Colonic mucosa (tissue), 4 donors: Measurements from ENCODE around the gene IGFALS. TPM values are rescaled to one million over a fixed set of nuclear protein-coding genes. Genes with fewer than 3 reads are reported as not detected.

ENCODE experiments used
- DNase-seq: peaks from one replicate; pipeline ENCODE4 v3.0.0-alpha.2; 2020
- H3K27ac ChIP-seq: fragments of 200-600 bp; one replicate; pipeline ENCODE4 v1.8.0; 2021
- H3K27me3 ChIP-seq: fragments of 200-600 bp; one replicate; pipeline ENCODE4 v1.8.0; 2021
- H3K36me3 ChIP-seq: fragments of 200-600 bp; one replicate; pipeline ENCODE4 v1.8.0; 2021
- H3K4me1 ChIP-seq: fragments of 200-600 bp; one replicate; pipeline ENCODE4 v1.8.0; 2021; ENCODE audit warnings: mild to moderate bottlenecking
- H3K4me3 ChIP-seq: fragments of 200-600 bp; one replicate; pipeline ENCODE4 v1.8.0; 2021
- H3K9ac ChIP-seq, 2 donors: one replicate each; pipeline ENCODE4 v1.7.0; 2013; ENCODE audit warnings: control low read depth in 2 of 2, low read depth in 2 of 2, low read length in 2 of 2
- H3K9me3 ChIP-seq: fragments of 200-600 bp; one replicate; pipeline ENCODE4 v1.8.0; 2021
- CTCF ChIP-seq: fragments of 200-600 bp; IDR thresholded peaks from one replicate; pipeline ENCODE4 v1.8.0; 2022; ENCODE audit warnings: antibody characterized with exemption, mild to moderate bottlenecking
- intact Hi-C: fragments of 100-400 bp; cut with DNase I; formaldehyde crosslinking; loops from one replicate; pipeline ENCODE4 v1.14.1; 2022
- total RNA-seq, 2 donors: library from RNA; stranded (reverse); fragmentation: NEBNext Ultra II Directional in 1 of 2; extraction: Animal tissue kit (Norgen Biotek cat#: 25700) in 1 of 2; gene quantifications; one replicate each; pipeline ENCODE4 v1.2.1, GENCODE V29; 2021
- donor health status: healthy.
- donor health status: DM: no; HTN: no; CAD: no.
- donor health status: DM: no; HTN: no; CAD: no.

The IGFALS gene
- total RNA-seq, 2 donors from 2014 or later: 5.7 to 7.0 TPM

DNA sequence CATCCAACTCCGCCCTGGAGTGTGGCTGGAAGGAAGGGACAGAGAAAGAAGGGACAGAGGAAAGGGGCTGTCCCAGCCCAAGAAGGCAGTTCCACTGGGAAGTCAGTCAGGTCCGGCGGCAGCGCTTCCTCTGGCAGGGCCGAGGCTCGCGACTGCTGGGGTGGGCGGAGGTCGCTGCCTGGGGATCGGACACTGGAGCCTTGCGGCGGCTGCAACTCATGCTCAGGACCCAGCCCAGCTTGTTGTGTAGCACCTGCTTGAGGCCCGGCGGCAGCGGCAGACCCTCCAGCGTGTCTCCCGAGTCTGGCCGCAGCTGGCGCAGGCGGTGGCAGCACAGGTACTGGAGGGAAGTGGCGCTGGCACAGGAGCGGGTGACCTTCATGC is 16.5 kb downstream of the IGFALS start:
- intact Hi-C loops: no loop called here
- H3K9me3 ChIP-seq: no peaks in the 10 kb centered on the region
- no peak for TF ChIP-seq CTCF
- H3K27me3 ChIP-seq: no peaks in the 10 kb centered on the region
- no peak overlapping the region for H3K9ac ChIP-seq
- H3K4me3 ChIP-seq: no peak overlapping the region
- H3K36me3 ChIP-seq: no peaks in the 10 kb centered on the region
- no peak overlapping the region for H3K27ac ChIP-seq
- H3K4me1 ChIP-seq: peaks cover 19% of the 10 kb centered on the region
- no peak for DNase-seq

DNA sequence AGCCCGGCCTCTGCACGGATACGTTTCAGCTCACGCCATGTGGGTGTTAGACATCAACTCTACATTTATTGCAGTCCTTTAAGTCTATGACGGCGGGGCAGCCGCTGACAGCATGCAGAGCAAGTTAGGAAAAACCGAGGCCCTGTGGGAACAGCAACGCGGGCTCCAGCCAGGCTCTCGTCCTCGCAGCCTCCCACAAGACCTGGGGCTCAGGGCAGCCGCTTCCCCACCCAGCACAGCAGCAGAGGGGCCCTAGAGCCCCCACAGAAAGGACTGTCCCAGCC is 16.9 kb downstream of the IGFALS start:
- Histone ChIP-seq H3K4me1 (peaks cover 19% of the 10 kb centered on the region), H3K9ac (no peak overlapping the region), H3K36me3 (no peaks in the 10 kb centered on the region), H3K4me3 (no peak overlapping the region), H3K27me3 (no peaks in the 10 kb centered on the region), H3K9me3 (no peaks in the 10 kb centered on the region), H3K27ac (no peak overlapping the region)
- intact Hi-C loops: no loop called here
- DNase-seq: no peak
- no peak for TF ChIP-seq CTCF

GRCh38 chr16:1775846-1776671 is 17.4 kb downstream of the IGFALS start:
- H3K9ac ChIP-seq: no peak overlapping the region
- no peaks in the 10 kb centered on the region for H3K9me3 ChIP-seq
- no peak for DNase-seq
- TF ChIP-seq CTCF: no peak
- no peak overlapping the region for H3K4me3 ChIP-seq
- intact Hi-C loops: no loop called here
- no peaks in the 10 kb centered on the region for H3K27me3 ChIP-seq
- H3K27ac ChIP-seq: no peak overlapping the region
- peaks cover 14% of the 10 kb centered on the region for H3K4me1 ChIP-seq
- no peaks in the 10 kb centered on the region for H3K36me3 ChIP-seq

DNA sequence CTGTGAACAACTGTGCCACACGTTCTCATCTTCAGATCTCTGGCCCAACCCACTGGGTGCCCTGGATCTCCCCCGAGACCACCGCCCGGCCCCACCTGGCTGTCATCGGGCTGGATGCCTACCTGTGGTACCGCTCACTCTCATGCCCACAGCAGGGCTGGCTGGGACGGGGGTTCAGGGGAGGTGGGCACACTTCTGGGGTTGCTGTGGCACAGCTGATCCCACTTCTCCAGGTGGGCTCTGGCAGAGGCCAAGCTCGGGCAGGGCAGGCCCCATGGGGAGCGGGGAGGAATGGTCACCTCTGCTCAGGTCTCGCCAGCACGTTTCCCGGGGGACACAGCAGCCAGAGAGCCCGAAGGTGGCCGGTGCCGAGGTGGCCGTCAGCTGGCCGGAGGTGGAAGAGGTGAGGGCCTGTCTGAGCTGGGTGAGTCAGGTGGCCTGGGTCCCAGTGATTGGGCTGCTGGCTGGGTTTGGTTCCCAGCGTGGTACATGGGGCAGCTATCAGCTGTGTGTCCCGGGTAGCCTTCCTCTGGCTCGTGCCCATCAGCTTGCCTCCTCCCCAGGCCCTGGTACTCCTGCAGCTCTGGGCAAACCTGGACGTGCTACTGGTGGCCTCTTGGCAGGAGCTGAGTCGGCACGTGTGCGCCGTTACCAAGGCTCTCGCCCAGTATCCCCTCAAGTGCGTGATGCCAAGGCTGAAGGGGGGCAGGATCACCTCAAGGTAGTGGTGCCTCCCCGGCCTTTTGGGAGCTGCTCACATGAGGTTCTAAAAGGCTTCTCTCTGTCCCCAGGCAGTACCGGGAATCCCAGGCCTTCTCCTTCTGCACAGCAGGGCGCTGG is 18.3 kb downstream of the IGFALS start:
- no peaks in the 10 kb centered on the region for H3K27me3 ChIP-seq
- H3K9ac ChIP-seq: no peak overlapping the region
- no peak for TF ChIP-seq CTCF
- no peak overlapping the region for H3K27ac ChIP-seq
- H3K36me3 ChIP-seq: no peaks in the 10 kb centered on the region
- H3K4me1 ChIP-seq: peaks cover 13% of the 10 kb centered on the region
- no peak for DNase-seq
- H3K9me3 ChIP-seq: no peaks in the 10 kb centered on the region
- intact Hi-C loops: no loop called here
- no peak overlapping the region for H3K4me3 ChIP-seq

GRCh38 chr16:1774448-1774780 is 19.1 kb downstream of the IGFALS start:
- Histone ChIP-seq H3K36me3 (no peaks in the 10 kb centered on the region), H3K9ac (peak overlapping the region; percentile 80 to 95), H3K4me1 (peaks cover 11% of the 10 kb centered on the region), H3K4me3 (peak overlapping the region; percentile 96), H3K27ac (no peak overlapping the region), H3K9me3 (no peaks in the 10 kb centered on the region), H3K27me3 (no peaks in the 10 kb centered on the region)
- DNase-seq: no peak
- intact Hi-C loops: loop anchor here (5.0 kb wide), 1 partner anchor 162 kb away; the partner anchor contains the start of genes CRAMP1 and IFT140
- TF ChIP-seq CTCF: no peak
